Measurements from ENCODE around the gene FNDC5.

The FNDC5 gene

GRCh38 chr1:32884032-32884372 is 13.3 kb upstream of the FNDC5 start:
- DNase-seq (ENCODE audit: low read depth) = no peak

DNA sequence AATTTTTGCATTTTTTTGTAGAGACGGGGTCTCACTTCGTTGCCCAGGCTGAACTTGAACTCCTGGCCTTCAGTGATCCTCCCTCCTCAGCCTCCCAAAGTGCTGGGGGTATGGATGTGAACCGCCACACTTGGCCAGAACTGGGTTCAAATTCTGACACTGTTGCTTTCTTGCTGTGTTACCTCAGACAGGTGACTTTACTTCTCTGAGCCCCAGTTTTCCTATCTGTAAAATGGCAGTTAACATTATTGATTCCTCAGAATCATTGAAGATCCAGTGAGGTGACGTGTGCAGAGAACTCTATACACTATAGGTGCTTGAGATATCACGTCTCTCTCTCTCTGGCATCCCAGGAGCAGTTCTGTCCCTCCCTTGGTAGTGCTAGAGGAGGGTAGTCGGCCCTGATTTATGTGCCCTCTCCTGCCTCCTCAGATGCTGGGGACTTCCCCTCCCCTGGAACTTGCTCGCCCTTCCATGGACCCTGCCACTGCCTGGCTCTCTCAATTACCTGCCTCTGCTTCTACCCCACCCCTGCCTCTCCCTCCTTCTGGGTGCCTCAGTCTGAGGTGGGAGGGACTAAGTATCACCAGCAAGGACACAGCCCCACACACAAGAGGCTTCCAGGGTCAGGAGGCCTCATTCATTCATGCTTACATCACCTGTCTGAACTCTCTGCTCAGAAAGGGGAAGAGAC is 12.8 kb upstream of the FNDC5 start:
- DNase-seq (ENCODE audit: low read depth) = no peak

DNA sequence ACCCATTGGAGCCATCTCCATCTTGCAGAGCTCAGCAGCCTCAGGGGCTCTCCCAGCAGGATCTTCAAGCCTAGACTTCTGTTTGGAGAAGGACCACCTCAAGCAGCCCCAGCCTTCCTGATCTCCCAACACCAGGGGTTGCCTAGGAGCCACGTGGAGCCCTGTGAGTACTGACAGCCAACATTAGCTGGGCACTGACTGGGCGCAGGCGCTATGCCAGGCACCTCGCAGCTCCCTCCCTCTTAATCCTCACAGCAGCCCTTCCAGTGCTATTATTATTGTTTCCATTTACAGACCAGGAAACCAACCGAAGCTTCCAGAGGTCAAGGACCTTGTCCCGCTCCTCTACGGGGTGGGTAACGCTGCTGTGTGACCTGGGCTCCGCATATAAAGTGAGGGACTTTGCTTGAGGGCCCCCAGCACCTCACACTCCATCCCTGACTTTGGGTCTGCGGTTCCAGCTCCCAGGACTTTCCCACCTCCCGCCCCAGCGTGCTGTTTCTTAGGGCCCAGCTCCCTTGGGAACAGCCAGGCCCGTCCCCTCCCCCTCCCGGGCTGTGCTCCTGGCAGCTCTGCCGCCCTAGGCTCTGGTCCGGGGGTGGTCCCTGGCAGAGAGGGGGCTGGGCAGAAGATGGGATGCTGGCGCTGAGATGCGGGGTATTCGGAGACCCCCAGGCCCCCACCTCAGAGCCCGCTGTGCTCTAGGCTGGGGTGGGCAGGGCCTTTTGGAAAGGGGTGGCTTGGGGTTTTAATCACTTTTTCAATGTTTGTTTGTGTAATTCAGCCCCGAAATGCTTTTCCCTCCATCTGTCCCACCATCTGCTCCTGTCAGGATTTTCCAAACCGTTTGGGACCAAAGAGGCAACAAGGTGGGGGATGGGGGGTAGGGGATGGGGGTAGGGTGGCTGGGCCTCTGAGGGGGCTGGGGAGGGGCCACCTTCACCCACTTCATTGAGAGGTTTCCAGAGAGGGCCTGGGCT is 11.4 kb upstream of the FNDC5 start:
- no peak for DNase-seq (ENCODE audit: low read depth)

- no peak for DNase-seq (ENCODE audit: low read depth)
Observed at GRCh38 chr1:32881291-32881690, 10.6 kb upstream of the FNDC5 start.

- DNase-seq (ENCODE audit: low read depth) = no peak
Observed at GRCh38 chr1:32878637-32879041, 7.9 kb upstream of the FNDC5 start.

- DNase-seq (ENCODE audit: low read depth) = no peak
Observed at GRCh38 chr1:32878183-32878582, 7.5 kb upstream of the FNDC5 start.

- no peak for DNase-seq (ENCODE audit: low read depth)
Observed at GRCh38 chr1:32877211-32878110, 6.7 kb upstream of the FNDC5 start.

- DNase-seq (ENCODE audit: low read depth) = no peak
Observed at GRCh38 chr1:32876341-32877210, 5.9 kb upstream of the FNDC5 start.

- no peak for DNase-seq (ENCODE audit: low read depth)
Observed at GRCh38 chr1:32874860-32875752, 4.4 kb upstream of the FNDC5 start.

- DNase-seq (ENCODE audit: low read depth) = no peak
Observed at GRCh38 chr1:32873484-32873883, 2.8 kb upstream of the FNDC5 start.

DNA sequence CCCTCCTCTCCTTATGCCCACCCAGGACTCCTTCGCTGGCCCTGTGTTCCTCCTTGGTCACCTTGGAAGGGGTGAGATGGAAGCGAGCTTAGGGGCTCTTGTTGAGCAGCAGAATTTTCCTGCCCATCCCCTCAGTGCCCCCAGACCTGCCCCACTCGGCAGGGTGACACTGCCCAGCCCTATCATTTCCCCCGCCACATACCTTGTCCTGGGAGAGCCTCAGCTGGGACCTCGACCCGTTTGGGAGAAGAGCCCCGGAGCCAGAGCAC is 1.4 kb upstream of the FNDC5 start:
- no peak for DNase-seq (ENCODE audit: low read depth)

- no peak for DNase-seq (ENCODE audit: low read depth)
Observed at GRCh38 chr1:32871364-32872191, 866 bp upstream of the FNDC5 start.

- no peak for DNase-seq (ENCODE audit: low read depth)
Observed at GRCh38 chr1:32869923-32870614, 643 bp downstream of the FNDC5 start.

GRCh38 chr1:32868806-32869455 is 1.8 kb downstream of the FNDC5 start:
- DNase-seq (ENCODE audit: low read depth) = no peak

DNA sequence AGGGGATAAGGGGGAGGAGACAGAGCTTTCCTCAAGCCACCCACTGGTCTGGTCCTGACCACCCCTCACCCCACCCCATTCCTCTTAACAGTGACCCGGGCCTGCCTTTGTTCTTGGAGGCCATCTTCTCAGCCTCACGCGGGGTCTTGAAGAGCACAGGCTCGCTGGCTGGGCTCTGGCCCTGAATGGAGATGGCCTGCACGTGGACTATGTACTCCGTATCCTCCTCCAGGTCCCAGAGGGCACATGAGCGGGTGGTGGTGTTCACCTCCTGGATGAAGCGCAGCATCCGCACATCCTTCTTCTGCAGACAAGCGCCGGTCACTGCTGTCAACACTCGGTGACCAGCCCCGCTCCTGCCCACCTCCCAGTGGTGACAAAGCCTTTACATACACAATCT is 2.6 kb downstream of the FNDC5 start:
- no peak for DNase-seq (ENCODE audit: low read depth)

DNA sequence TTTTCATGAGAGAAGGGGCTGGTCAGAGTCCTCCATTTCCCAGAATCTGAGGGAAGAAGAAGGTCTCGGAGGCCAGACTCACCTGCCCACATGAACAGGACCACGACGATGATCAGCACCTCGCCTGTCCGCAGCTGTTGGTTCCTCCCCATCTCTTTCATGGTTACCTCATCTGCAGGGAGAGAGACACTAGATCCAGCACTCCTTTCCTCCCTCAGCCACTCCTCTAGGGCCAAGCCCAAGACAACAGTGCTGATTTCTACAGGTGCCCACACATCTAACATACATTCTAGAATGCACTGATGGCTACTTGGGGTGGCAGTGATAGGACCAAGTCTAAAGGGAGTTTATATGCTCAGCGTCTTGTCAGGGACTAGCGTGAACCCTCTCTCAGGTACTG is 3.0 kb downstream of the FNDC5 start:
- no peak for DNase-seq (ENCODE audit: low read depth)

GRCh38 chr1:32867151-32867550 is 3.6 kb downstream of the FNDC5 start:
- DNase-seq (ENCODE audit: low read depth) = no peak

DNA sequence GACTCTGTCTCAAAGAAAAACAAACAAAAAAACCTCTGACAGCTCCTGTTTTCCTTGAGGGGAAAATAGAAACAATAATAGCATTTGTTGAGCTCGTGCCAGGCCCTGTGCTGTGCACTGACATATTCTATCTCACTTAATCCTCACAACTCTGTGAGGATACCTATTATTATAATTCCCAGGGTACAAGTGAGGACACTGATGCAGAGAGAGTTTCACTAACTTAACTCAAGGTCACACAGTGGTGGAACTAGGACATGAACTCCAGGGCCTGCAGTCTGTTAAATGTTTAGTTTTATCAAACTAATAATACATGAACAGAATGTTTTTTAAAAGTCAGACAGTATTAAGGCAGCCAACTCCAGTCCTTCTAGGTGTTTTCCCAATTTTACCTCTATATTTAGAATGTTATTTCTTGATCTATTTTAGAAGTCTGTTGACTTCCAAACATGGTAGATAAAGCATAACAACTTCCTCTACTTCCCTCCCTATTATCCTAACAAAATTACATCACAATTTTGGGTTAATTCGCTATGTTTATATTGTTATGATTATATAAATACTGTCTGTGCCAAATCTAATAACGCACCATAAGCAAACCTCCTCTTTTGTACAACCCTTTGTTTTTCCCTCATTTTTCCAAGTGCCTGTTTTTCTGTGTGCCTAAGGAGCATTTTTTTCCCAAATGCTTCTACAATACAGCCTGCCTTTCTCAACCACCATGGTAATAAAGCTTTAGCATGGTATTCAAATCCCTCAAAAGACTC is 4.9 kb downstream of the FNDC5 start:
- DNase-seq (ENCODE audit: low read depth) = no peak
